HCT116 (cell line): ENCODE measurements around the gene RAD23A. TPM values are rescaled to one million over a fixed set of nuclear protein-coding genes. Genes with fewer than 3 reads are reported as not detected.
A peak's percentile ranks its signal among the peaks of the same experiment; 100 is the strongest.

Experiments
- ATAC-seq: fragments of 200-7000 bp; cut with Tn5 transposase; 2 replicates; pipeline ENCODE4 v1.9.1; 2020; ENCODE audit warnings: mild to moderate bottlenecking, moderate library complexity
- BruUV-seq: library from RNA; stranded (reverse); fragments of 400-500 nt; replicated peaks from 2 replicates; lab custom pipeline; 2021; lab: Mats Ljungman, UMichigan
- CTCF ChIA-PET: fragments of 300-600 bp; sonication (Branson Sonifier 250); formaldehyde crosslinking; loops from one replicate; lab custom pipeline; 2021; ENCODE audit warnings: antibody characterized with exemption; lab: Charles Lee
- POLR2A ChIA-PET: fragments of 300-600, 350-600 bp; sonication (Branson Sonifier 250); formaldehyde crosslinking; loops from one replicate; lab custom pipeline; 2021; ENCODE audit warnings: antibody characterized with exemption; lab: Charles Lee
- RAD21 ChIA-PET, 2 experiments: fragments of 300-600 bp; sonication (Branson Sonifier 250); formaldehyde crosslinking; loops; one replicate each; lab custom pipeline; 2023; ENCODE audit warnings: low total read pairs in 2 of 2; ENCODE audit not compliant: uncharacterized antibody in 2 of 2, unreplicated experiment in 2 of 2, low non-redundant PET in 1 of 2; lab: Charles Lee
- DNase-seq: peaks from one replicate; pipeline ENCODE4 v3.0.0-alpha.2; 2010; ENCODE audit warnings: low read depth, low spot score
- H2AFZ ChIP-seq: fragments of 200-600 bp; shearing (Covaris generic), sonication (generic); 2 replicates; pipeline ENCODE4 v1.6.1; 2017; ENCODE audit warnings: low read depth, mixed run types, mixed read lengths, antibody characterized with exemption, low read length; ENCODE audit not compliant: poor library complexity, severe bottlenecking
- H3K27ac ChIP-seq: 2 replicates; pipeline ENCODE4 v1.5.1; 2012; ENCODE audit warnings: low read depth, low read length
- H3K27me3 ChIP-seq: fragments of 200-600 bp; sonication (generic); 2 replicates; pipeline ENCODE4 v1.6.1; 2016; ENCODE audit warnings: mixed run types, low read length, mixed read lengths; ENCODE audit not compliant: insufficient read depth
- H3K36me3 ChIP-seq, 2 experiments: fragments of 200-500 bp in 1 of 2; fragments of 200-600 bp in 1 of 2; sonication (Bioruptor generic) in 1 of 2; sonication (generic) in 1 of 2; 2 replicates each; pipeline versions ENCODE4 v1.5.1 to v1.6.1; 2014 to 2016; ENCODE audit warnings: low read length in 2 of 2, inconsistent platforms in 1 of 2, mixed read lengths in 1 of 2, mixed run types in 1 of 2; ENCODE audit not compliant: insufficient read depth in 2 of 2, control insufficient read depth in 1 of 2
- H3K4me1 ChIP-seq, 2 experiments: fragments of 200-600 bp in 1 of 2; sonication (generic) in 1 of 2; 2 replicates each; pipeline versions ENCODE4 v1.5.1 to v1.6.1; 2012 to 2017; ENCODE audit warnings: low read length in 2 of 2, inconsistent platforms in 1 of 2, mild to moderate bottlenecking in 1 of 2, mixed read lengths in 1 of 2, mixed run types in 1 of 2, moderate library complexity in 1 of 2; ENCODE audit not compliant: insufficient read depth in 2 of 2, control insufficient read depth in 1 of 2
- H3K4me2 ChIP-seq: fragments of 200-600 bp; sonication (generic); 2 replicates; pipeline ENCODE4 v1.6.1; 2017; ENCODE audit warnings: mixed run types, low read length, mixed read lengths
- H3K4me3 ChIP-seq, 2 experiments: fragments of 200-600 bp in 1 of 2; sonication (generic) in 1 of 2; replicated peaks in 1 of 2; 2 replicates each; pipeline ENCODE4 v1.5.1; 2011 to 2016; ENCODE audit warnings: low read length in 2 of 2, control low read depth in 1 of 2, low read depth in 1 of 2, mild to moderate bottlenecking in 1 of 2, mixed read lengths in 1 of 2, mixed run types in 1 of 2
- H3K79me2 ChIP-seq: fragments of 200-600 bp; sonication (generic); 2 replicates; pipeline ENCODE4 v1.6.1; 2017; ENCODE audit warnings: mild to moderate bottlenecking, mixed run types, low read length, moderate library complexity, mixed read lengths; ENCODE audit not compliant: insufficient read depth
- H3K9ac ChIP-seq: fragments of 200-600 bp; sonication (generic); 2 replicates; pipeline ENCODE4 v1.6.1; 2016; ENCODE audit warnings: low read length, mixed read lengths
- H3K9me2 ChIP-seq: fragments of 200-600 bp; sonication (generic), shearing (Covaris generic); 2 replicates; pipeline ENCODE4 v1.6.1; 2017; ENCODE audit warnings: mixed run types, mild to moderate bottlenecking, moderate library complexity; ENCODE audit not compliant: insufficient read depth
- H3K9me3 ChIP-seq, 2 experiments: fragments of 200-500 bp in 1 of 2; fragments of 200-600 bp in 1 of 2; sonication (Bioruptor generic) in 1 of 2; sonication (generic) in 1 of 2; 2 replicates each; pipeline ENCODE4 v1.6.1; 2014 to 2017; ENCODE audit warnings: low read length in 2 of 2, mixed read lengths in 2 of 2, inconsistent platforms in 1 of 2, low read depth in 1 of 2, mild to moderate bottlenecking in 1 of 2, mixed run types in 1 of 2, moderate library complexity in 1 of 2; ENCODE audit not compliant: control insufficient read depth in 1 of 2, insufficient read depth in 1 of 2
- H4K20me1 ChIP-seq: fragments of 200-600 bp; sonication (generic), shearing (Covaris generic); 2 replicates; pipeline ENCODE4 v1.6.1; 2017; ENCODE audit warnings: mixed run types, mild to moderate bottlenecking, moderate library complexity; ENCODE audit not compliant: insufficient read depth
- CEBPB ChIP-seq: IDR thresholded peaks from 2 replicates; pipeline ENCODE4 v1.6.1; 2012; ENCODE audit warnings: low read depth
- ELF1 ChIP-seq: IDR thresholded peaks from 2 replicates; pipeline ENCODE4 v1.6.1; 2012; ENCODE audit warnings: low read depth, borderline replicate concordance
- EZH2phosphoT487 ChIP-seq: fragments of 200-600 bp; IDR thresholded peaks from 2 replicates; pipeline ENCODE4 v1.6.1; 2018; ENCODE audit warnings: antibody characterized with exemption, borderline replicate concordance
- FOSL1 ChIP-seq: IDR thresholded peaks from 2 replicates; pipeline ENCODE4 v1.6.1; 2012; ENCODE audit warnings: low read depth
- SIN3A ChIP-seq: IDR thresholded peaks from 2 replicates; pipeline ENCODE4 v1.6.1; 2012; ENCODE audit warnings: low read depth
- SRF ChIP-seq: IDR thresholded peaks from 2 replicates; pipeline ENCODE4 v1.6.1; 2012; ENCODE audit warnings: low read depth
- YY1 ChIP-seq: IDR thresholded peaks from 2 replicates; pipeline ENCODE4 v1.6.1; 2011; ENCODE audit warnings: low read length, low read depth, moderate library complexity, mild to moderate bottlenecking; ENCODE audit not compliant: insufficient replicate concordance; ENCODE audit errors: extremely low read depth
- ZFX ChIP-seq: fragments of 450-650 bp; IDR thresholded peaks from 2 replicates; pipeline ENCODE4 v1.6.1; 2017
- intact Hi-C: fragments of 100-400 bp; cut with micrococcal nuclease; formaldehyde crosslinking; loops from 2 replicates; pipeline ENCODE4 v1.10.0; 2022
- total RNA-seq: library from RNA; stranded (reverse); gene quantifications from one replicate; pipeline ENCODE4 v1.2.1, GENCODE V29; 2021; ENCODE audit not compliant: unreplicated experiment

RAD23A gene
- total RNA-seq, 1 experiment from 2014 or later: 163 TPM

DNA sequence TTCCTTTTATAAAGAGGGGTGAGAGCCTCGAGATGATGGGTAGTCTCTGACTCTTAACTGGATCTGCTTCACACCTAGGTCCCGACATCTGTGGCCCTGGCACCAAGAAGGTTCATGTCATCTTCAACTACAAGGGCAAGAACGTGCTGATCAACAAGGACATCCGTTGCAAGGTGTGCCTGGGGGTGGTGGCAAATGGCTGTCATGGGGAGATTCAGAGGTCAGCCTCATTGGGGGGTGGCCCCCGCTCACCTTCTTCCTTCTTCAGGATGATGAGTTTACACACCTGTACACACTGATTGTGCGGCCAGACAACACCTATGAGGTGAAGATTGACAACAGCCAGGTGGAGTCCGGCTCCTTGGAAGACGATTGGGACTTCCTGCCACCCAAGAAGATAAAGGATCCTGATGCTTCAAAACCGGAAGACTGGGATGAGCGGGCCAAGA is 5.7 kb upstream of the RAD23A start:
- H3K4me3 ChIP-seq: peak overlapping the region; percentile 98 to 99
- POLR2A ChIA-PET: interaction anchor here (0.9 kb wide), 1 partner anchor 49 kb away, joined by 4 read pairs; the partner anchor contains the start of gene GCDH
- H4K20me1 ChIP-seq: no peaks in the 10 kb centered on the region
- H3K9ac ChIP-seq: peak overlapping the region; percentile 95
- TF ChIP-seq SIN3A: no peak
- no peak for TF ChIP-seq YY1
- no peak for TF ChIP-seq ELF1
- no peak for TF ChIP-seq FOSL1
- no peak for TF ChIP-seq SRF
- BruUV-seq: no TSS peak
- H3K79me2 ChIP-seq: peaks cover 48% of the 10 kb centered on the region
- no peak overlapping the region for H2AFZ ChIP-seq
- H3K27ac ChIP-seq: peak overlapping the region; percentile 37
- no peaks in the 10 kb centered on the region for H3K9me2 ChIP-seq
- H3K4me1 ChIP-seq: peaks cover 15 to 47% of the 10 kb centered on the region in 2 experiments
- CTCF ChIA-PET: no interaction called here
- DNase-seq (no peak), ATAC-seq (no peak)
- RAD21 ChIA-PET: no interaction called here
- no peaks in the 10 kb centered on the region for H3K9me3 ChIP-seq
- intact Hi-C loops: loop anchor here (2.0 kb wide), 1 partner anchor 49 kb away; the partner anchor contains the start of gene GCDH
- H3K4me2 ChIP-seq: peak overlapping the region; percentile 87
- peaks cover 29 to 47% of the 10 kb centered on the region in 2 experiments for H3K36me3 ChIP-seq
- H3K27me3 ChIP-seq: no peaks in the 10 kb centered on the region

DNA sequence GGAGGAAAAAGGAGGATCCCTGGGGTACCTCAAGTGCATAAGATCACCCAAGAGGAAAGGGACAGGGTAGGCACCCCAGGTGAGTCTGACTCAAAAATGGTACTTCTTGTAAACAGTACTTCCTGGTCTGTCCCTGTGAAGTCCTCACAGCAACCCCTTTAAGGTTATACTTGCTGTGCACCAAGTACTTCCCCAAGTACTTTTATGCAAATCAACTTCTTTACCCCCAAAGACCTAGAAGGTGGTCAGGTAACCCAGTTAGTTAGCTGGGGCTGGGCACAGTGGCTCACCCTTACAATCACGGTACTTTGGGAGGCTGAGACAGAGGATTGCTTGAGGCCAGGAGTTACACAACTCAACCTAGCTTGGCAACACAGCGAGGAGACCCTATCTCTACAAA is 4.8 kb upstream of the RAD23A start:
- BruUV-seq: no TSS peak
- no peaks in the 10 kb centered on the region for H4K20me1 ChIP-seq
- no peaks in the 10 kb centered on the region for H3K9me3 ChIP-seq
- peaks cover 15 to 42% of the 10 kb centered on the region in 2 experiments for H3K4me1 ChIP-seq
- H3K4me2 ChIP-seq: peak overlapping the region; percentile 87; the same call in 1 of the 2 replicates
- H3K27me3 ChIP-seq: no peaks in the 10 kb centered on the region
- peaks cover 48% of the 10 kb centered on the region for H3K79me2 ChIP-seq
- RAD21 ChIA-PET: no interaction called here
- intact Hi-C loops: no loop called here
- TF ChIP-seq CEBPB (no peak), EZH2phosphoT487 (no peak), ZFX (no peak)
- TF ChIP-seq, all 23 proteins: peak for 0
- DNase-seq (no peak), ATAC-seq (no peak)
- CTCF ChIA-PET: interaction anchor here (0.6 kb wide), 1 partner anchor 19 kb away, joined by 3 read pairs; no protein-coding TSS in a partner anchor
- peaks cover 29 to 47% of the 10 kb centered on the region in 2 experiments for H3K36me3 ChIP-seq
- no peak overlapping the region for H2AFZ ChIP-seq
- POLR2A ChIA-PET: no interaction called here
- peak overlapping the region; percentile 37 for H3K27ac ChIP-seq
- H3K4me3 ChIP-seq: no peak overlapping the region
- H3K9me2 ChIP-seq: no peaks in the 10 kb centered on the region
- H3K9ac ChIP-seq: no peak overlapping the region
